H1 (cell line): Measurements from ENCODE around the gene HRCT1. TPM values are rescaled to one million over a fixed set of nuclear protein-coding genes. Genes with fewer than 3 reads are reported as not detected.

ENCODE experiments used
- BCL11A ChIP-seq, 2 experiments: IDR thresholded peaks; one replicate each; pipeline ENCODE4 v1.6.1; 2011; ENCODE audit warnings: low read depth in 2 of 2, low read length in 2 of 2, mild to moderate bottlenecking in 2 of 2
- E2F6 ChIP-seq: IDR thresholded peaks from 2 replicates; pipeline ENCODE4 v1.6.1; 2012; ENCODE audit warnings: inconsistent platforms
- EGR1 ChIP-seq: IDR thresholded peaks from 2 replicates; pipeline ENCODE4 v1.6.1; 2011; ENCODE audit warnings: low read depth, low read length, borderline replicate concordance
- KDM5A ChIP-seq: fragments of 200-600 bp; IDR thresholded peaks from 2 replicates; pipeline ENCODE4 v1.7.1; 2012; ENCODE audit warnings: mild to moderate bottlenecking, low read length, inconsistent platforms, mixed read lengths
- RFX5 ChIP-seq: IDR thresholded peaks from 2 replicates; pipeline ENCODE4 v1.6.1; 2011; ENCODE audit warnings: low read depth, low read length, improper control_type of control experiment, borderline replicate concordance
- RNF2 ChIP-seq: fragments of 200-900, 300-1000 bp; sonication (generic); IDR thresholded peaks from 2 replicates; pipeline ENCODE4 v1.7.1; 2016; ENCODE audit warnings: borderline replicate concordance, low read depth, mild to moderate bottlenecking, antibody characterized with exemption, low read length; ENCODE audit not compliant: poor library complexity, severe bottlenecking; ENCODE audit errors: missing control alignments
- SP1 ChIP-seq: IDR thresholded peaks from 2 replicates; pipeline ENCODE4 v1.6.1; 2011; ENCODE audit warnings: low read depth, low read length
- SP4 ChIP-seq: IDR thresholded peaks from 2 replicates; pipeline ENCODE4 v1.6.1; 2012; ENCODE audit warnings: low read length, inconsistent platforms
- TCF12 ChIP-seq: IDR thresholded peaks from 2 replicates; pipeline ENCODE4 v1.6.1; 2011; ENCODE audit warnings: low read depth, mild to moderate bottlenecking, low read length
- YY1 ChIP-seq: IDR thresholded peaks from 2 replicates; pipeline ENCODE4 v1.6.1; 2011; ENCODE audit warnings: low read depth, mild to moderate bottlenecking, low read length
- polyA plus RNA-seq, 7 experiments: library from polyadenylated mRNA; depleted of rRNA in 3 of 7; stranded (reverse) in 5 of 7; unstranded in 2 of 7; fragments of >200 nt in 5 of 7; fragments of 200-250 nt in 2 of 7; gene quantifications; 1 replicate in 5 of 7; 2 replicates in 1 of 7; 4 replicates in 1 of 7; pipeline versions ENCODE4 v1.2.1 to v1.2.3, GENCODE V29; 2011 to 2013; ENCODE audit warnings: missing spikeins in 2 of 7, mixed read lengths in 2 of 7
- total RNA-seq: library from RNA; stranded (reverse); fragmentation: NEBNext Ultra II Directional; extraction: Animal tissue kit (Norgen Biotek cat#: 25700); gene quantifications from 2 replicates; pipeline ENCODE4 v1.2.1, GENCODE V29; 2021
- TF ChIP-seq, protein P1 (sequence below): fragments of 300-600 bp; sonication (generic); IDR thresholded peaks from 2 replicates; pipeline ENCODE4 v1.7.1; 2012; ENCODE audit warnings: low read length, moderate library complexity, mild to moderate bottlenecking, inconsistent platforms; ENCODE audit not compliant: insufficient replicate concordance

Gene HRCT1
- total and polyA plus RNA-seq, 2 of the 8 experiments (the other 6 are each of a cell fraction or from before 2014, with no cell fraction given), result not detected

DNA sequence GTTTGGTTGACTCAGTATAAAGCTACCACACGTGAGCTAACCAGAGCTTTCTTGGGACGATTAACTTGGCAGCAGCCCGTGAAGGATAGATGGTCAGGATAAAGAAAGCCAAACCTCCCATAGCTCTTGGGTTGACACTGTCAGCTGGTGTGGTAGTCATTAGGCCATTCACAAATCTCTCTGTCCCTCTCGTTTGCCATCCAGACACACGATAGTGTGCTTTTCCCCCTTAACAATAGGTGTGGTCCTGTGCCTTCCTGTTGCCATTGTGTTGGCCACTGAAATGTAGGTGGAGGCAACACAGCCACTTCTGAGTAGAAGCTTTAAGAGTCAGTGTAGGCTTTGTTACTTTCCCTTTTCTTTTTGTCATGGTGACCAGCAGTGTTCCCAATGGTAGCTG lies 47.5 kb upstream of the HRCT1 start (continued):
- TF ChIP-seq, protein P1, sequence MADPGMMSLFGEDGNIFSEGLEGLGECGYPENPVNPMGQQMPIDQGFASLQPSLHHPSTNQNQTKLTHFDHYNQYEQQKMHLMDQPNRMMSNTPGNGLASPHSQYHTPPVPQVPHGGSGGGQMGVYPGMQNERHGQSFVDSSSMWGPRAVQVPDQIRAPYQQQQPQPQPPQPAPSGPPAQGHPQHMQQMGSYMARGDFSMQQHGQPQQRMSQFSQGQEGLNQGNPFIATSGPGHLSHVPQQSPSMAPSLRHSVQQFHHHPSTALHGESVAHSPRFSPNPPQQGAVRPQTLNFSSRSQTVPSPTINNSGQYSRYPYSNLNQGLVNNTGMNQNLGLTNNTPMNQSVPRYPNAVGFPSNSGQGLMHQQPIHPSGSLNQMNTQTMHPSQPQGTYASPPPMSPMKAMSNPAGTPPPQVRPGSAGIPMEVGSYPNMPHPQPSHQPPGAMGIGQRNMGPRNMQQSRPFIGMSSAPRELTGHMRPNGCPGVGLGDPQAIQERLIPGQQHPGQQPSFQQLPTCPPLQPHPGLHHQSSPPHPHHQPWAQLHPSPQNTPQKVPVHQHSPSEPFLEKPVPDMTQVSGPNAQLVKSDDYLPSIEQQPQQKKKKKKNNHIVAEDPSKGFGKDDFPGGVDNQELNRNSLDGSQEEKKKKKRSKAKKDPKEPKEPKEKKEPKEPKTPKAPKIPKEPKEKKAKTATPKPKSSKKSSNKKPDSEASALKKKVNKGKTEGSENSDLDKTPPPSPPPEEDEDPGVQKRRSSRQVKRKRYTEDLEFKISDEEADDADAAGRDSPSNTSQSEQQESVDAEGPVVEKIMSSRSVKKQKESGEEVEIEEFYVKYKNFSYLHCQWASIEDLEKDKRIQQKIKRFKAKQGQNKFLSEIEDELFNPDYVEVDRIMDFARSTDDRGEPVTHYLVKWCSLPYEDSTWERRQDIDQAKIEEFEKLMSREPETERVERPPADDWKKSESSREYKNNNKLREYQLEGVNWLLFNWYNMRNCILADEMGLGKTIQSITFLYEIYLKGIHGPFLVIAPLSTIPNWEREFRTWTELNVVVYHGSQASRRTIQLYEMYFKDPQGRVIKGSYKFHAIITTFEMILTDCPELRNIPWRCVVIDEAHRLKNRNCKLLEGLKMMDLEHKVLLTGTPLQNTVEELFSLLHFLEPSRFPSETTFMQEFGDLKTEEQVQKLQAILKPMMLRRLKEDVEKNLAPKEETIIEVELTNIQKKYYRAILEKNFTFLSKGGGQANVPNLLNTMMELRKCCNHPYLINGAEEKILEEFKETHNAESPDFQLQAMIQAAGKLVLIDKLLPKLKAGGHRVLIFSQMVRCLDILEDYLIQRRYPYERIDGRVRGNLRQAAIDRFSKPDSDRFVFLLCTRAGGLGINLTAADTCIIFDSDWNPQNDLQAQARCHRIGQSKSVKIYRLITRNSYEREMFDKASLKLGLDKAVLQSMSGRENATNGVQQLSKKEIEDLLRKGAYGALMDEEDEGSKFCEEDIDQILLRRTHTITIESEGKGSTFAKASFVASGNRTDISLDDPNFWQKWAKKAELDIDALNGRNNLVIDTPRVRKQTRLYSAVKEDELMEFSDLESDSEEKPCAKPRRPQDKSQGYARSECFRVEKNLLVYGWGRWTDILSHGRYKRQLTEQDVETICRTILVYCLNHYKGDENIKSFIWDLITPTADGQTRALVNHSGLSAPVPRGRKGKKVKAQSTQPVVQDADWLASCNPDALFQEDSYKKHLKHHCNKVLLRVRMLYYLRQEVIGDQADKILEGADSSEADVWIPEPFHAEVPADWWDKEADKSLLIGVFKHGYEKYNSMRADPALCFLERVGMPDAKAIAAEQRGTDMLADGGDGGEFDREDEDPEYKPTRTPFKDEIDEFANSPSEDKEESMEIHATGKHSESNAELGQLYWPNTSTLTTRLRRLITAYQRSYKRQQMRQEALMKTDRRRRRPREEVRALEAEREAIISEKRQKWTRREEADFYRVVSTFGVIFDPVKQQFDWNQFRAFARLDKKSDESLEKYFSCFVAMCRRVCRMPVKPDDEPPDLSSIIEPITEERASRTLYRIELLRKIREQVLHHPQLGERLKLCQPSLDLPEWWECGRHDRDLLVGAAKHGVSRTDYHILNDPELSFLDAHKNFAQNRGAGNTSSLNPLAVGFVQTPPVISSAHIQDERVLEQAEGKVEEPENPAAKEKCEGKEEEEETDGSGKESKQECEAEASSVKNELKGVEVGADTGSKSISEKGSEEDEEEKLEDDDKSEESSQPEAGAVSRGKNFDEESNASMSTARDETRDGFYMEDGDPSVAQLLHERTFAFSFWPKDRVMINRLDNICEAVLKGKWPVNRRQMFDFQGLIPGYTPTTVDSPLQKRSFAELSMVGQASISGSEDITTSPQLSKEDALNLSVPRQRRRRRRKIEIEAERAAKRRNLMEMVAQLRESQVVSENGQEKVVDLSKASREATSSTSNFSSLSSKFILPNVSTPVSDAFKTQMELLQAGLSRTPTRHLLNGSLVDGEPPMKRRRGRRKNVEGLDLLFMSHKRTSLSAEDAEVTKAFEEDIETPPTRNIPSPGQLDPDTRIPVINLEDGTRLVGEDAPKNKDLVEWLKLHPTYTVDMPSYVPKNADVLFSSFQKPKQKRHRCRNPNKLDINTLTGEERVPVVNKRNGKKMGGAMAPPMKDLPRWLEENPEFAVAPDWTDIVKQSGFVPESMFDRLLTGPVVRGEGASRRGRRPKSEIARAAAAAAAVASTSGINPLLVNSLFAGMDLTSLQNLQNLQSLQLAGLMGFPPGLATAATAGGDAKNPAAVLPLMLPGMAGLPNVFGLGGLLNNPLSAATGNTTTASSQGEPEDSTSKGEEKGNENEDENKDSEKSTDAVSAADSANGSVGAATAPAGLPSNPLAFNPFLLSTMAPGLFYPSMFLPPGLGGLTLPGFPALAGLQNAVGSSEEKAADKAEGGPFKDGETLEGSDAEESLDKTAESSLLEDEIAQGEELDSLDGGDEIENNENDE, result no peak
- no peak for TF ChIP-seq RNF2
- no peak for TF ChIP-seq RFX5
- no peak for TF ChIP-seq E2F6
- no peak for TF ChIP-seq SP1
- no peak for TF ChIP-seq KDM5A
- TF ChIP-seq SP4, result no peak
- TF ChIP-seq EGR1, result no peak
- no peak for TF ChIP-seq TCF12
- TF ChIP-seq BCL11A (IDR thresholded peaks at IDR 0.05; ENCODE audit: low read depth in 2 of 2, low read length in 2 of 2), result no peak
- TF ChIP-seq YY1, result no peak
- TF ChIP-seq, all 59 proteins: peak for 0
